ENCODE measurements around the gene NID1.

DNA sequence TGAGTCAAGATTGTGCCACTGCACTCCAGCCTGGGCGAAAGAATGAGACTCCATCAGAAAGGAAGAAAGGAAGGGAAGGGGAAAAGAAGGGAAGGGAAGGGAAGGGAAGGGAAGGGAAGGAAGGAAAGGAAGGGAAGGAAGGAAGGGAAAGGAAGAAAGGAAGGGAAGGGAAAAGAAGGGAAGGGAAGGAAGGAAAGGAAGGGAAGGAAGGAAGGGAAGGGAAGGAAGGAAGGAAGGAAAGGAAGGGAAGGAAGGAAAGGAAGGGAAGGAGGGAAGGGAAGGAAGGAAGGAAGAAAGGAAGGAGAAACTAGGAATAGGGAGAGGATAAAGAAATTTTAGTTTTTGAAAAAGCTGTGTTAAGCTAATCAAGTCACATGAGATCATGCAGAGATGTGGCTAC is 33.4 kb upstream of the NID1 start:
- TF ChIP-seq, protein P1, sequence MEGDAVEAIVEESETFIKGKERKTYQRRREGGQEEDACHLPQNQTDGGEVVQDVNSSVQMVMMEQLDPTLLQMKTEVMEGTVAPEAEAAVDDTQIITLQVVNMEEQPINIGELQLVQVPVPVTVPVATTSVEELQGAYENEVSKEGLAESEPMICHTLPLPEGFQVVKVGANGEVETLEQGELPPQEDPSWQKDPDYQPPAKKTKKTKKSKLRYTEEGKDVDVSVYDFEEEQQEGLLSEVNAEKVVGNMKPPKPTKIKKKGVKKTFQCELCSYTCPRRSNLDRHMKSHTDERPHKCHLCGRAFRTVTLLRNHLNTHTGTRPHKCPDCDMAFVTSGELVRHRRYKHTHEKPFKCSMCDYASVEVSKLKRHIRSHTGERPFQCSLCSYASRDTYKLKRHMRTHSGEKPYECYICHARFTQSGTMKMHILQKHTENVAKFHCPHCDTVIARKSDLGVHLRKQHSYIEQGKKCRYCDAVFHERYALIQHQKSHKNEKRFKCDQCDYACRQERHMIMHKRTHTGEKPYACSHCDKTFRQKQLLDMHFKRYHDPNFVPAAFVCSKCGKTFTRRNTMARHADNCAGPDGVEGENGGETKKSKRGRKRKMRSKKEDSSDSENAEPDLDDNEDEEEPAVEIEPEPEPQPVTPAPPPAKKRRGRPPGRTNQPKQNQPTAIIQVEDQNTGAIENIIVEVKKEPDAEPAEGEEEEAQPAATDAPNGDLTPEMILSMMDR (IDR thresholded peaks at IDR 0.05) = no peak
- no peak for TF ChIP-seq POLR2A (IDR thresholded peaks at IDR 0.05)
